ENCODE data around the gene PAPPA. TPM values are rescaled to one million over a fixed set of nuclear protein-coding genes. Genes with fewer than 3 reads are reported as not detected.

The PAPPA gene
- total RNA-seq, 2 donors from 2014 or later: 7.4 to 17.4 TPM

- ATAC-seq (ENCODE audit: insufficient number of reproducible peaks, low FRiP score, low read depth) (no peak), DNase-seq (ENCODE audit: low spot score) (no peak)
- no peak overlapping the region for H3K4me3 ChIP-seq
- TF ChIP-seq CTCF (IDR thresholded peaks at IDR 0.05): no peak
- H3K9me3 ChIP-seq: no peaks in the 10 kb centered on the region
- H3K4me1 ChIP-seq (ENCODE audit: control insufficient read depth in 1 of 2, low read depth in 2 of 2): no peaks in the 10 kb centered on the region
- H3K27ac ChIP-seq: no peak overlapping the region
- H3K36me3 ChIP-seq: peaks cover 3% of the 10 kb centered on the region
- H3K27me3 ChIP-seq (replicated peaks; ENCODE audit: insufficient read depth): no peaks in the 10 kb centered on the region
These were observed 271.7 kb downstream of the PAPPA start for GRCh38 chr9:116425244-116425643.

GRCh38 chr9:116430849-116431248 is 277.3 kb downstream of the PAPPA start:
- no peaks in the 10 kb centered on the region for H3K4me1 ChIP-seq (ENCODE audit: control insufficient read depth in 1 of 2, low read depth in 2 of 2)
- no peak overlapping the region for H3K4me3 ChIP-seq
- no peak overlapping the region for H3K27ac ChIP-seq
- TF ChIP-seq CTCF (IDR thresholded peaks at IDR 0.05): no peak
- H3K9me3 ChIP-seq: no peaks in the 10 kb centered on the region
- no peak for ATAC-seq (ENCODE audit: insufficient number of reproducible peaks, low FRiP score, low read depth)
- H3K36me3 ChIP-seq: no peaks in the 10 kb centered on the region
- no peak for DNase-seq (ENCODE audit: low spot score)
- no peaks in the 10 kb centered on the region for H3K27me3 ChIP-seq (replicated peaks; ENCODE audit: insufficient read depth)

- Histone ChIP-seq H3K9me3 (no peaks in the 10 kb centered on the region), H3K4me1 (ENCODE audit: control insufficient read depth in 1 of 2, low read depth in 2 of 2) (no peaks in the 10 kb centered on the region), H3K27me3 (replicated peaks; ENCODE audit: insufficient read depth) (no peaks in the 10 kb centered on the region), H3K4me3 (no peak overlapping the region), H3K27ac (no peak overlapping the region), H3K36me3 (no peaks in the 10 kb centered on the region)
- no peak for DNase-seq (ENCODE audit: low spot score)
- no peak for TF ChIP-seq CTCF (IDR thresholded peaks at IDR 0.05)
- ATAC-seq (ENCODE audit: insufficient number of reproducible peaks, low FRiP score, low read depth): no peak
These were observed 278.5 kb downstream of the PAPPA start for GRCh38 chr9:116432051-116432450.

GRCh38 chr9:116434314-116434713 is 280.7 kb downstream of the PAPPA start:
- no peak for TF ChIP-seq CTCF (IDR thresholded peaks at IDR 0.05)
- DNase-seq (ENCODE audit: low spot score): no peak
- Histone ChIP-seq H3K4me1 (ENCODE audit: control insufficient read depth in 1 of 2, low read depth in 2 of 2) (no peaks in the 10 kb centered on the region), H3K9me3 (no peaks in the 10 kb centered on the region), H3K27me3 (replicated peaks; ENCODE audit: insufficient read depth) (no peaks in the 10 kb centered on the region), H3K27ac (no peak overlapping the region), H3K4me3 (no peak overlapping the region), H3K36me3 (no peaks in the 10 kb centered on the region)
- ATAC-seq (ENCODE audit: insufficient number of reproducible peaks, low FRiP score, low read depth): no peak

- Histone ChIP-seq H3K36me3 (no peaks in the 10 kb centered on the region), H3K4me3 (no peak overlapping the region), H3K9me3 (no peaks in the 10 kb centered on the region), H3K27me3 (replicated peaks; ENCODE audit: insufficient read depth) (no peaks in the 10 kb centered on the region), H3K4me1 (ENCODE audit: control insufficient read depth in 1 of 2, low read depth in 2 of 2) (no peaks in the 10 kb centered on the region), H3K27ac (no peak overlapping the region)
- ATAC-seq (ENCODE audit: insufficient number of reproducible peaks, low FRiP score, low read depth) (no peak), DNase-seq (ENCODE audit: low spot score) (no peak)
- no peak for TF ChIP-seq CTCF (IDR thresholded peaks at IDR 0.05)
These were observed 282.1 kb downstream of the PAPPA start for GRCh38 chr9:116435706-116436105.

Data from thoracic aorta (tissue), 2 donors.